HG02884 (cell line): Measurements from ENCODE around the gene LCE2B.
"Not testable (repeated sequence)": the region's sequence is repeated elsewhere in the genome, so short reads cannot be mapped to it uniquely, and the experiment has no call there.

ENCODE experiments used
- ATAC-seq: cut with Tn5 transposase; IDR thresholded peaks from one replicate; pipeline ENCODE4 v1.9.1; 2021; ENCODE audit warnings: mild to moderate bottlenecking, moderate library complexity; ENCODE audit not compliant: unreplicated experiment

The LCE2B gene

DNA sequence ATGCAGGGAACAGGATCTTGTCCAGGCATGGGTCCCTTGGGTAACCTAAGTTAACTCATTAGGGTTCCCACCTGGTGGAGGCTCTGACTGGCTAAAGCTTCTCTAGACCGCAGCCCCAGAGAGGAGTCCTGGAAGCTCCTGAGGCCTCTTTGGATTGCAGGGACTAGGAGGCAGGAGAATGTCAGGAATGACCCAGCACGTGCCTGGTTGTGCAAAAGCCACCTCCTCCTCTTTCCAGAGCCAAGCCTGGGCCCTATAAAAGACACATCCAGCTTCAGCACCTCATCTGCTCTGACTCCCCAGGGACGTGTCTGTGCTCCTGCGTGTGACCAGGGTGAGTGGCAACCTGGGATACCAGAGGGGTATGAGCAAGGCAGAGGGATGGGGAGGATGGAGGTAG lies at the start of gene LCE2B:
TSS of gene LCE2B (plus strand) at position 301 of the 400 bp plus-strand sequence. CDS start 721 bp downstream, outside the sequence.
- ATAC-seq, result not testable (repeated sequence)

- ATAC-seq, result no peak
These were observed 45.6 kb upstream of the LCE2B start for GRCh38 chr1:152640351-152640750.

GRCh38 chr1:152643945-152644344 lies 42.0 kb upstream of the LCE2B start:
- no peak for ATAC-seq

GRCh38 chr1:152645146-152645545 lies 40.8 kb upstream of the LCE2B start:
- no peak for ATAC-seq

DNA sequence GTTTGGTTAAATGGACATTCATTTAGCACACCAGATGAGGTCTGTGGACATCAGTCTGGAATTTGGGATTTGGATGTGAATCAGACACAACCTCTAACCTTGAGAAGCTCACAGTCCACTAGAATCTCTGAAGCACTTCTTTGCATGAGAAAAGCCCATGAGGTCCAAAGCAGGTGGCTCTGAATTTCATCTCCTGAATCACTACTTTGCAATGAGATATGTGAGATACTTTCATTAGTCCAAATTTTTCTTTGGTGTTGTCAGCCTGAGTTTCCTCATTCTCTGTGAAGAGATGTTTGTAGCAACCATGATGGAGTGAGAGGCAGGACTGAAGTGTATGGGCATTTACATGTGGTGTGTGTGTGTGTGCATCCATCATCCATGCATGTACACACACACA lies 39.3 kb upstream of the LCE2B start:
- ATAC-seq, result no peak

DNA sequence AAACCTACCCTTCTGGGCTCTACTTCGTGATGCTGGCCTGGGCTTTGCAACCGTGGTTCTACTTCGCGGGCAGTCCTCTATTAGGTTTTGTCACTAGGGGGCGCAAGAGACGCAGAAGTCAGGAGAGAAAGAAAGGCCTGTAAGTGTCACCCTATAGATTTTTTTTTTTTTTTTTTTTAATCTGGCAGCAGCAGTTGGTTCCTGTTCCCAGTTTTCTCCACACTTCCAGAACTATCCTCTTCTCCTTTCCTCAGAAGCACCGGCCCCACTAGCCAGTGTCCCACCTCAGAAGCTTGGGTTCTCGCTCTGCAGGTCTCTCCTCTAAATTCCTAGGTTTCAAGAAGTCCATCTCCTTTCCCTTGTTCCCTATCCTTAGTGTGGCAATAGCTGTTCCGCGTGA lies 31.8 kb upstream of the LCE2B start:
- ATAC-seq, result no peak

GRCh38 chr1:152656459-152656858 lies 29.5 kb upstream of the LCE2B start:
- ATAC-seq, result no peak

- ATAC-seq, result no peak
These were observed 28.2 kb upstream of the LCE2B start for GRCh38 chr1:152657677-152658076.

DNA sequence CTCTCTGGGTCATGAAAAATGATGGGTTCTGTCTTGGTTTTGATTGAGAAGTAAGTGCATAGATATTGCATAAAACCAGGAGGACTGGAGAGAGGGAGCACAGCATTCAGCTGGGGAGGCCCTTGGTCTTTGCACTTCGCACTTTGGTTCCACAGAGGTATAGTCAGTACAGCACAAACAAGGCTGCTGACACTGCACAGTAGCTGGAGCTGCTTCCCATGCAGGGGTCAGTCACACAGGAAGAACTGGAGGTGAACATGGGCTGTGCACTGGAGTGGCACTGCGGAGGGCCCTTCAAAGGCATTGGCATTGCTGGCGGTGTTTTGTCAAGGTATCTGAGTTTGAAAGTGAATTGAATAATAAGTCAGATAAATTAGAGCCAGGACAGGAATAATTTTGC lies 27.3 kb upstream of the LCE2B start:
- ATAC-seq, result no peak

GRCh38 chr1:152663098-152663497 lies 22.8 kb upstream of the LCE2B start, which contains the start of gene LCE2D:
Gene LCE2D, plus strand, starts transcription at chr1:152663380. Its CDS starts 726 bp downstream, at chr1:152664106.
- no peak for ATAC-seq

DNA sequence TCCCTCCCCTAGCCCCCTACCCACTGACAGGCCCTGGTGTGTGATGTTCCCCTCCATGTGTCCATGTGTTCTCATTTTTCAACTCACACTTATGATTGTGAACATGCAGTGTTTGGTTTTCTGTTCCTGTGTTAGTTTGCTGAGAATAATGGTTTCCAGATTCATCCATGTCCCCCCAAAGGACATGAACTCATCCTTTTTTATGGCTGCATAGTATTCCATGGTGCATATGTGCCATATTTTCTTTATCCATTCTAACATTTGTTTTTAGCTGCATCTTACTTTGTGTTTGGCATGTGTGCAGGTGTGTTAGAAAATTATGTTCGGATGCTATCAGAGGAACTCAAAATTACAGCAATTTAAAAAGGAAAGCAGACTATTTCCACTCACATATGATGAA lies 19.8 kb upstream of the LCE2B start:
- not testable (repeated sequence) for ATAC-seq

DNA sequence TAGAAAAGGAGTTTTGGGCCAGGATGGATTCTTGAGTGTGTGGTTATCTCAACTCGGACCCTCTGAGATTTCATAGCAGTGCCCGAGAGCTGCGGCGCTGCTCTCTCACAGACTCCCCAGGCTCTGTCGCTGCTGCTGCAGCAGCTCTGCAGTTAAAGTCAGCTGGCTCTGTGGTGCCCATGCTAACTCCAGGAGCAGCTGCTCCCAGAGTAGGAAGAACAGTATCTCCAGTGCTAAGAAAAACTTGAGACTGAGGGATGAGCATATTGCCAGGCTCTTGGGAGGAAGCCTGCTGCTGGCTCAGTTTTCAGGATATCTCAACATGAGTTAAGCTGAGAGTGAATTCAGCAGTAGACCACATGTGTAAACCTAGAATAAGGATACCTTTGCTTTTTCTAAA lies 18.3 kb upstream of the LCE2B start:
- no peak for ATAC-seq

- no peak for ATAC-seq
These were observed 12.9 kb upstream of the LCE2B start for GRCh38 chr1:152673016-152673415.

DNA sequence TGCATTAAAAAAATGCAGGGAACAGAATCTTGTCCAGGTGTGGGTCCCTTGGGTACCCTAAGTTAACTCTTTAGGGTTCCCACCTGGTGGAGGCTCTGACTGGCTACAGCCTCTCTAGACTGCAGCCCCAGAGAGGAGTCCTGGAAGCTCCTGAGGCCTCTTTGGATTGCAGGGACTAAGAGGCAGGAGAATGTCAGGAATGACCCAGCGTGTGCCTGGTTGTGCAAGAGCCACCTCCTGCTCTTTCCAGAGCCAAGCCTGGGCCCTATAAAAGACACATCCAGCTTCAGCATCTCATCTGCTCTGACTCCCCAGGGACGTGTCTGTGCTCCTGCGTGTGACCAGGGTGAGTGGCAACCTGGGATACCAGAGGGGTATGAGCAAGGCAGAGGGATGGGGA lies 10.9 kb upstream of the LCE2B start, which contains the start of gene LCE2C:
TSS of gene LCE2C (plus strand) at position 297 of the 400 bp plus-strand sequence. CDS start 737 bp downstream, outside the sequence.
- ATAC-seq, result not testable (repeated sequence)

DNA sequence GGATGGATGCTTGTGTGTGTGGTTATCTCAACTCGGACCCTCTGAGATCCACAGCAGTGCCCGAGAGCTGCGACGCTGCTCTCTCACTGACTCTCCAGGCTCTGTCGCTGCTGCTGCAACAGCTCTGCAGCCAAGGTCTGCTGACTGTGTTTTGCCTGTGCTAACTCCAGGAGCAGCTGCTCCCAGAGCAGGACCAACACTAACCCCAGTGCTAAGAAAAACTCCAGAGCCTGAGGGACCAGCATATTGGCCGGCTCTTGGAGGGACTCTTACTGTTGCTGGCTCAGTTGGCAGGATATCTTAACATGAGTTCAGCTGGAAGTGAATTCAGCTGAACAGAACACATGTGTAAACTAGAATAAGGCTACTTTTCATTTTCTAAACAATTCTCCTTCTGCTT lies 6.5 kb upstream of the LCE2B start:
- no peak for ATAC-seq

DNA sequence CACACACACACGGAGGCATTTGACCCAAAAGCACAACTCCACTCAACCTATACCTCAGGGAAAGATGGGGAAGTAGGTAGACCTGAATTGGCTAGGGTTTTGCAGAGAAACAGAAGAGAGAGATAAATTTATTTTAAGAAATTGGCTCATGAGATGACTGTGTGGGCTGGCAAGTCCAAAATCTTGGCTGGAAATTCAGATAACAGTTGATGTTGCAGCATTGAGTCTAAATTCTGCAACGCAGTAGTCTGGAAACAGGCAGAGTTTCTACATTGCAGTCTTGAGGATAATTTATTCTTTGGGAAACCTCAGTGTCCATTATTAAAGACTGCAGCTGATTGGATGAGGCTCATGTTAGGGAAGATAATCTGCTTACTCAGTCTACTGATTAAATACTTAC lies 4.3 kb upstream of the LCE2B start:
- ATAC-seq, result no peak

- no peak for ATAC-seq
These were observed 2.1 kb upstream of the LCE2B start for GRCh38 chr1:152683846-152684245.

DNA sequence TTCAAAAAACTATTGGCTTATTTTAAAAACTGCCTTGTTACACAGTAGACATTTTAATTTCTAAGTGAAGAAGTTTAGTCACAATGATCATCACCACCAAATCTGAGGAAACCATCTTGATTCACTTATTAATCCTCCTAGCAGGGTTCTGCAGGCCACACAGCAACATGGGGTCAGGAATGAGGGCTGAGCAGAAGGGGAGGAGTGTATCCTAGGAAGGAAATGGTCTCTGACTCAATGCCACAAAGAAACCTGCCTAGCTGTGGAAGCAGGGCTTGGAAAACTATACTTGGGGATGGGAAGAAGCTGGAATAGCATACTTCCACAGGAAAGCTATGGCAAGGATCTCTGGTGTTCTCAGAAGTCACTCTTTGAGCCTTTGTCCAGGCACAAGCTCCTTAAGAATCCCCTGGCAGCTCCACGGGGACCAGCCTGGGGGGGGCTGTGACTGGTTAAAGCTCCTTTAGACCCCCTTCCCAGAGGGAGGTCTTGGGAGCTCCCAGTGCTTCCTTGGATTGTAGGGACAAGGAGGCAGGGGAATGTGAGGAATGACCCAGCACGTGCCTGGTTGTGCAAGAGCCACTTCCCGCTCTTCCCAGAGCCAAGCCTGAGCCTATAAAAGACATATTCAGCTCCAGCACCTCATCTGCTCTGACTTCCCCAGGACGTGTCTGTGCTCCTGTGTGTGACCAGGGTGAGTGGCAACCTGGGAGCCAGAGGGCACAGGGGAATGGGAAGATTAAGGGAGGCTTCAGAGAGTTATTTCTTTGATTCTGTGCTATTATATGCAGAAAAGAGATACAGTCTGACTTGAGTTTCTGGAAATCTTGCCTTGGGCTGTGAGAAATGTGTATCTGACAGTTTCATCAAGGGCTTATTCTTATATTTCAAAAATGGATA lies 12.0 kb downstream of the LCE2B start, which contains the start of gene LCE2A:
TSS of gene LCE2A (plus strand) at position 645 of the 900 bp plus-strand sequence. CDS start 557 bp downstream, outside the sequence.
- no peak for ATAC-seq

GRCh38 chr1:152699746-152700145 lies 13.8 kb downstream of the LCE2B start:
- ATAC-seq, result no peak

GRCh38 chr1:152707860-152708259 lies 21.9 kb downstream of the LCE2B start, which contains the start of gene LCE4A:
Gene LCE4A, plus strand, starts transcription at chr1:152708160. Its CDS starts 916 bp downstream, at chr1:152709076.
- ATAC-seq, result no peak

- ATAC-seq, result no peak
These were observed 32.3 kb downstream of the LCE2B start for GRCh38 chr1:152718238-152718637.

DNA sequence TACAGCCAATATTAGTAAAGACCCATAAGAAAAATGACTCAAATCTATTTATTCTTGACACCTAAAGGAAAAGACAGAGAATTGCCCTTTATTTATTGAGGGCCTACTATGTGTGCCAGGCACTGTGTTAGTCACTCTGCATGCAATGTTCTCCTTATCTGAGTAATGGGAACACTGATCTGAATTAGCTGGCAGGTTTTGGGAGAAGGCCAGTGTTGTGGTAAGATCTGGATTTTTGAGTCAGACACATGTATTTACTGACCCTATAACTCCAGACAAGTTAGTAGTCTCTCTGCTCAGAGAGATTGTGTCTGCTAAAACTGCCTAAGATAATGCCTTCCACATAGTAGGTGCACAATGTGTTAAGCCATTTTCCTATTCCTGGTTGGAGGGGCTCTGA lies 39.3 kb downstream of the LCE2B start:
- ATAC-seq, result no peak
